DND-41 (cell line): ENCODE results near the gene MAP1A.

ENCODE experiments used
- EZH2 ChIP-seq: IDR thresholded peaks from 3 replicates; pipeline ENCODE4 v1.6.1; 2012; ENCODE audit warnings: borderline replicate concordance, low read depth, mild to moderate bottlenecking, moderate library complexity, low read length, inconsistent platforms; ENCODE audit not compliant: severe bottlenecking
- TF ChIP-seq, protein P1 (sequence below): IDR thresholded peaks from 2 replicates; pipeline ENCODE4 v1.5.1; 2012; ENCODE audit warnings: borderline replicate concordance, low read length, moderate library complexity, mild to moderate bottlenecking; ENCODE audit not compliant: poor library complexity, severe bottlenecking; ENCODE audit errors: extremely low read depth

DNA sequence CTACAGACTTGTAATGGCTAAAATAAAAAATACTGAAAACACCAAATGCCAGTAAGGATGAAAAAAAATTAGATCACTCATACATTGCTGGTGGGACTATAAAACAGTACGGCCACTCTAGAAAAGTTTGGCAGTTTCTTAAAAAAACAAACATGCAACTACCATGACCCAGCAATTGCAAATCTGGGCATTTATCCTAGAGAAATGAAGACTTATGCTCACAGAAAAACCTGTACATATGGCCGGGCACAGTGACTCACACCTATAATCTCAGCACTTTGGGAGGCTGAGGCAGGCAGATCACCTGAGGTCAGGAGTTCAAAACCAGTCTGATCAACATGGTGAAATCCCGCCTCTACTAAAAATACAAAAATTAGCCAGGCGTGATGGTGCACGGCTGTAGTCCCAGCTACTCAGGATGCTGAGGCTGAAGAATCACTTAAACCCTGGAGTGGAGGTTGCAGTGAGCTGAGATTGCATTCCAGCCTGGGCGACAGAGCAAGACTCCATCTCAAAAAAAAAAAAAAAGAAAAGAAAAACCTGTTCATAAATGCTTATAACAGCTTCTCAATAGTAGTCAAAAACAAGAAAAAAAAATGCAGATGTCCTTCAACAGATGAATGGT, 30.0 kb upstream of the MAP1A start:
- TF ChIP-seq, protein P1, sequence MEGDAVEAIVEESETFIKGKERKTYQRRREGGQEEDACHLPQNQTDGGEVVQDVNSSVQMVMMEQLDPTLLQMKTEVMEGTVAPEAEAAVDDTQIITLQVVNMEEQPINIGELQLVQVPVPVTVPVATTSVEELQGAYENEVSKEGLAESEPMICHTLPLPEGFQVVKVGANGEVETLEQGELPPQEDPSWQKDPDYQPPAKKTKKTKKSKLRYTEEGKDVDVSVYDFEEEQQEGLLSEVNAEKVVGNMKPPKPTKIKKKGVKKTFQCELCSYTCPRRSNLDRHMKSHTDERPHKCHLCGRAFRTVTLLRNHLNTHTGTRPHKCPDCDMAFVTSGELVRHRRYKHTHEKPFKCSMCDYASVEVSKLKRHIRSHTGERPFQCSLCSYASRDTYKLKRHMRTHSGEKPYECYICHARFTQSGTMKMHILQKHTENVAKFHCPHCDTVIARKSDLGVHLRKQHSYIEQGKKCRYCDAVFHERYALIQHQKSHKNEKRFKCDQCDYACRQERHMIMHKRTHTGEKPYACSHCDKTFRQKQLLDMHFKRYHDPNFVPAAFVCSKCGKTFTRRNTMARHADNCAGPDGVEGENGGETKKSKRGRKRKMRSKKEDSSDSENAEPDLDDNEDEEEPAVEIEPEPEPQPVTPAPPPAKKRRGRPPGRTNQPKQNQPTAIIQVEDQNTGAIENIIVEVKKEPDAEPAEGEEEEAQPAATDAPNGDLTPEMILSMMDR = no peak
- no peak for TF ChIP-seq EZH2
